Activated CD8-positive, alpha-beta memory T cell treated with anti-CD3 and anti-CD28 coated beads, Interleukin-2, amount 10 ng/mL, durations not matched to agents 7 days and 5 days (primary cell): Measurements from ENCODE around the gene FPR3. TPM values are rescaled to one million over a fixed set of nuclear protein-coding genes. Genes with fewer than 3 reads are reported as not detected.

Experiments
- ATAC-seq: fragments of 150-1000 bp; cut with Tn5 transposase; one replicate; pipeline ENCODE4 v1.10.0; 2021; ENCODE audit warnings: moderate library complexity
- CTCF ChIA-PET: fragments of 350-600 bp; sonication (Branson Sonifier 250); formaldehyde crosslinking; loops from one replicate; lab custom pipeline; 2021; ENCODE audit warnings: antibody characterized with exemption; lab: Charles Lee
- DNase-seq: peaks from one replicate; pipeline ENCODE4 v3.0.0-alpha.2; 2020
- H3K27ac Mint-ChIP-seq: one replicate; pipeline ENCODE4 v1.8.0; 2021; ENCODE audit warnings: mild to moderate bottlenecking, mixed read lengths
- H3K27me3 Mint-ChIP-seq: one replicate; pipeline ENCODE4 v1.8.0; 2021; ENCODE audit warnings: mixed read lengths
- H3K36me3 Mint-ChIP-seq: one replicate; pipeline ENCODE4 v1.8.0; 2021; ENCODE audit warnings: mild to moderate bottlenecking, mixed read lengths
- H3K4me1 Mint-ChIP-seq: one replicate; pipeline ENCODE4 v1.8.0; 2021; ENCODE audit warnings: mixed read lengths
- H3K4me3 Mint-ChIP-seq: one replicate; pipeline ENCODE4 v1.8.0; 2021; ENCODE audit warnings: mild to moderate bottlenecking, moderate library complexity, mixed read lengths
- H3K9me3 Mint-ChIP-seq: one replicate; pipeline ENCODE4 v1.8.0; 2022; ENCODE audit warnings: low read depth, mixed read lengths
- total RNA-seq, 2 experiments: library from RNA; stranded (reverse); gene quantifications; one replicate each; pipeline ENCODE4 v1.2.3, GENCODE V29; 2021

The FPR3 gene
- total RNA-seq = not detected

- no peaks in the 10 kb centered on the region for H3K4me1 Mint-ChIP-seq
These were observed at the start of gene FPR3 for GRCh38 chr19:51794885-51795490. FPR3 (plus strand) TSS chr19:51795157; CDS start chr19:51823749, 28,592 bp downstream.

GRCh38 chr19:51746731-51747130, 48.2 kb upstream of the FPR3 start:
- Mint-ChIP-seq H3K27ac (no peak overlapping the region), H3K4me3 (no peak overlapping the region), H3K36me3 (no peaks in the 10 kb centered on the region), H3K9me3 (peaks cover 8% of the 10 kb centered on the region), H3K27me3 (no peaks in the 10 kb centered on the region), H3K4me1 (no peaks in the 10 kb centered on the region)
- CTCF ChIA-PET = no interaction called here
- DNase-seq (no peak), ATAC-seq (no peak)

More at GRCh38 chr19:51794885-51795490, at the start of gene FPR3:
- CTCF ChIA-PET = no interaction called here
- Mint-ChIP-seq H3K27me3 (no peaks in the 10 kb centered on the region), H3K27ac (no peak within 1 kb of the TSS), H3K4me3 (no peak within 1 kb of the TSS), H3K36me3 (no peaks in the 10 kb centered on the region), H3K9me3 (peaks cover 17% of the 10 kb centered on the region)
- no peak for DNase-seq
- ATAC-seq = no peak

- no peaks in the 10 kb centered on the region for H3K4me1 Mint-ChIP-seq
- CTCF ChIA-PET = no interaction called here
- H3K4me3 Mint-ChIP-seq = no peak overlapping the region
- H3K9me3 Mint-ChIP-seq = peaks cover 8% of the 10 kb centered on the region
- DNase-seq (no peak), ATAC-seq (no peak)
- H3K36me3 Mint-ChIP-seq = no peaks in the 10 kb centered on the region
- no peaks in the 10 kb centered on the region for H3K27me3 Mint-ChIP-seq
- H3K27ac Mint-ChIP-seq = no peak overlapping the region
These were observed 45.0 kb upstream of the FPR3 start for GRCh38 chr19:51749979-51750378.

- H3K36me3 Mint-ChIP-seq = no peaks in the 10 kb centered on the region
- H3K27me3 Mint-ChIP-seq = no peaks in the 10 kb centered on the region
- DNase-seq = no peak
- H3K4me3 Mint-ChIP-seq = no peak overlapping the region
- no peaks in the 10 kb centered on the region for H3K4me1 Mint-ChIP-seq
- no peak overlapping the region for H3K27ac Mint-ChIP-seq
- ATAC-seq = no peak
- CTCF ChIA-PET = interaction anchor here (0.6 kb wide), 1 partner anchor 12 kb away, joined by 3 read pairs; no protein-coding TSS in a partner anchor
- H3K9me3 Mint-ChIP-seq = peaks cover 8% of the 10 kb centered on the region
These were observed 44.4 kb upstream of the FPR3 start for GRCh38 chr19:51750400-51751094.

GRCh38 chr19:51751655-51752054, 43.3 kb upstream of the FPR3 start, which contains the start of gene FPR1:
FPR1 (minus strand) TSS chr19:51751878; CDS start chr19:51746994, 4,884 bp downstream.
- H3K27ac Mint-ChIP-seq = no peak within 1 kb of the TSS

GRCh38 chr19:51754109-51754508, 40.8 kb upstream of the FPR3 start:
- no peak for DNase-seq
- Mint-ChIP-seq H3K4me3 (no peak overlapping the region), H3K36me3 (no peaks in the 10 kb centered on the region), H3K4me1 (no peaks in the 10 kb centered on the region), H3K27me3 (no peaks in the 10 kb centered on the region), H3K27ac (no peak overlapping the region), H3K9me3 (peaks cover 7% of the 10 kb centered on the region)
- no peak for ATAC-seq
- CTCF ChIA-PET = interaction anchor here (2.0 kb wide), 1 partner anchor 24 kb away, joined by 4 read pairs; no protein-coding TSS in a partner anchor

More at GRCh38 chr19:51751655-51752054, 43.3 kb upstream of the FPR3 start, which contains the start of gene FPR1:
- ATAC-seq (no peak), DNase-seq (no peak)
- no peaks in the 10 kb centered on the region for H3K4me1 Mint-ChIP-seq
- no peaks in the 10 kb centered on the region for H3K27me3 Mint-ChIP-seq
- CTCF ChIA-PET = no interaction called here
- peaks cover 6% of the 10 kb centered on the region for H3K9me3 Mint-ChIP-seq
- no peaks in the 10 kb centered on the region for H3K36me3 Mint-ChIP-seq
- no peak within 1 kb of the TSS for H3K4me3 Mint-ChIP-seq

- Mint-ChIP-seq H3K36me3 (no peaks in the 10 kb centered on the region), H3K4me1 (no peaks in the 10 kb centered on the region), H3K27ac (no peak overlapping the region), H3K9me3 (peaks cover 7% of the 10 kb centered on the region), H3K27me3 (no peaks in the 10 kb centered on the region), H3K4me3 (no peak overlapping the region)
- CTCF ChIA-PET = interaction anchor here (2.0 kb wide), 1 partner anchor 23 kb away, joined by 4 read pairs; no protein-coding TSS in a partner anchor
- ATAC-seq = no peak
- DNase-seq = no peak
These were observed 40.2 kb upstream of the FPR3 start for GRCh38 chr19:51754770-51755169.

GRCh38 chr19:51755571-51755970, 39.4 kb upstream of the FPR3 start:
- ATAC-seq = no peak
- no peak overlapping the region for H3K27ac Mint-ChIP-seq
- no peaks in the 10 kb centered on the region for H3K27me3 Mint-ChIP-seq

GRCh38 chr19:51760697-51761356, 34.1 kb upstream of the FPR3 start, which contains the start of gene FPR2:
FPR2 (plus strand) TSS chr19:51761180; CDS start chr19:51768659, 7,479 bp downstream.
- CTCF ChIA-PET = no interaction called here
- Mint-ChIP-seq H3K27ac (no peak within 1 kb of the TSS), H3K27me3 (peaks cover 2% of the 10 kb centered on the region), H3K4me1 (no peaks in the 10 kb centered on the region), H3K36me3 (no peaks in the 10 kb centered on the region), H3K4me3 (no peak within 1 kb of the TSS), H3K9me3 (peaks cover 13% of the 10 kb centered on the region)
- DNase-seq = no peak
- no peak for ATAC-seq

More at GRCh38 chr19:51755571-51755970, 39.4 kb upstream of the FPR3 start:
- CTCF ChIA-PET = no interaction called here
- no peaks in the 10 kb centered on the region for H3K36me3 Mint-ChIP-seq
- no peak overlapping the region for H3K4me3 Mint-ChIP-seq
- peaks cover 8% of the 10 kb centered on the region for H3K9me3 Mint-ChIP-seq
- H3K4me1 Mint-ChIP-seq = no peaks in the 10 kb centered on the region
- no peak for DNase-seq

GRCh38 chr19:51761696-51762095, 33.3 kb upstream of the FPR3 start:
- H3K36me3 Mint-ChIP-seq = no peaks in the 10 kb centered on the region
- H3K27me3 Mint-ChIP-seq = peaks cover 2% of the 10 kb centered on the region
- H3K27ac Mint-ChIP-seq = no peak overlapping the region
- CTCF ChIA-PET = interaction anchor here (0.7 kb wide), 1 partner anchor 16 kb away, joined by 3 read pairs; no protein-coding TSS in a partner anchor
- H3K4me3 Mint-ChIP-seq = no peak overlapping the region
- no peaks in the 10 kb centered on the region for H3K4me1 Mint-ChIP-seq
- peaks cover 12% of the 10 kb centered on the region for H3K9me3 Mint-ChIP-seq
- DNase-seq (no peak), ATAC-seq (no peak)

- Mint-ChIP-seq H3K9me3 (peaks cover 9% of the 10 kb centered on the region), H3K4me1 (no peaks in the 10 kb centered on the region), H3K27me3 (peaks cover 2% of the 10 kb centered on the region), H3K27ac (no peak overlapping the region), H3K4me3 (no peak overlapping the region), H3K36me3 (no peaks in the 10 kb centered on the region)
- CTCF ChIA-PET = no interaction called here
- ATAC-seq (no peak), DNase-seq (no peak)
These were observed 29.9 kb upstream of the FPR3 start for GRCh38 chr19:51765086-51765485.

GRCh38 chr19:51766461-51766860, 28.5 kb upstream of the FPR3 start:
- peaks cover 2% of the 10 kb centered on the region for H3K27me3 Mint-ChIP-seq

GRCh38 chr19:51771376-51772130, 23.4 kb upstream of the FPR3 start:
- CTCF ChIA-PET = no interaction called here
- no peak overlapping the region for H3K27ac Mint-ChIP-seq
- ATAC-seq (no peak), DNase-seq (no peak)
- no peaks in the 10 kb centered on the region for H3K36me3 Mint-ChIP-seq
- peaks cover 9% of the 10 kb centered on the region for H3K9me3 Mint-ChIP-seq
- H3K4me3 Mint-ChIP-seq = no peak overlapping the region
- H3K27me3 Mint-ChIP-seq = peaks cover 8% of the 10 kb centered on the region
- no peaks in the 10 kb centered on the region for H3K4me1 Mint-ChIP-seq

More at GRCh38 chr19:51766461-51766860, 28.5 kb upstream of the FPR3 start:
- Mint-ChIP-seq H3K9me3 (peaks cover 9% of the 10 kb centered on the region), H3K36me3 (no peaks in the 10 kb centered on the region), H3K27ac (no peak overlapping the region), H3K4me3 (no peak overlapping the region), H3K4me1 (no peaks in the 10 kb centered on the region)
- DNase-seq = no peak
- ATAC-seq = no peak
- CTCF ChIA-PET = no interaction called here
